Right renal cortex interstitium (tissue), 3 donors: Measurements from ENCODE around the gene SEZ6L2. TPM values are rescaled to one million over a fixed set of nuclear protein-coding genes. Genes with fewer than 3 reads are reported as not detected.
"Not testable (repeated sequence)": the region's sequence is repeated elsewhere in the genome, so short reads cannot be mapped to it uniquely, and the experiment has no call there.

ENCODE experiments used
- DNase-seq, 3 donors: peaks; one replicate each; pipeline ENCODE4 v3.0.0-alpha.2; 2013; ENCODE audit warnings: low read depth in 3 of 3, low spot score in 2 of 3
- polyA plus RNA-seq, 3 donors: library from polyadenylated mRNA; unstranded; fragments of 120-200 nt; gene quantifications; one replicate each; pipeline ENCODE4 v1.2.1, GENCODE V29; 2013; ENCODE audit not compliant: insufficient read length in 3 of 3

Gene SEZ6L2
- polyA plus RNA-seq, 3 donors = 9.0 to 10.8 (median 9.5) TPM

DNA sequence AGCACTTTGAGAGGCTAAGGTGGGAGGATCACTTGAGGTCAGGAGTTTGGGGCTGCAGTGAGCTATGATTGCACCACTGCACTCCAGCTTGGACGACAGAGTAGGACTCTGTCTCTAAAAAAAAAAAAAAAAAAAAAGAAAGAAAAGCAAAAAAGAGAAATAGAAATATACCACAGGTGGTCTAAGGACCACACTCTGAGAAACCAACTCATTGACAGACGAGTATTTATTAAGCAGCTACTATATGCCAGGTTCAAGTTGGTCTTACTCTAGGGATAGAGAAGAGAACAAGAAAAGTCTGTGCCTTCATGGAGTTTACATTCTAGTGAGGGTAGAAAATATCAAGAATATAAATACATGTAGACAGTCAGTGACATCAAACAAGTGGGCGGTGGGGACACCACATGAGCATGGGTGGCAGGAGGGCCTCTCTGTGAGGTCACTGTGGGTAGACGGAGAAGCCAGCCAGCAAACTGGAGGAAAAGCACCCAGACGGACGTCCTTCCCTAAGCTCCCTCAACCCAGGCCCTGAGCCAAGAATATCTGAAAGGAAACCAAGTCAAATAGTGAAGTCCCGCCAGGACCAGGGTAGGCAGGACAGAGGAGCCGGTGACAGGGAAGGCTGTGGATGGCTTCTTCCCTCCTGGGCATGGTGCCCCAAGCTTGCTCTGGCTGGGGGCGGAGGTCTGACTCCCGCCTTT, 41.1 kb downstream of the SEZ6L2 start:
- no peak for DNase-seq

- no peak for DNase-seq
Observed at GRCh38 chr16:29857133-29857760, 42.1 kb downstream of the SEZ6L2 start.

- DNase-seq = no peak
Observed at GRCh38 chr16:29854520-29855100, 44.7 kb downstream of the SEZ6L2 start.

DNA sequence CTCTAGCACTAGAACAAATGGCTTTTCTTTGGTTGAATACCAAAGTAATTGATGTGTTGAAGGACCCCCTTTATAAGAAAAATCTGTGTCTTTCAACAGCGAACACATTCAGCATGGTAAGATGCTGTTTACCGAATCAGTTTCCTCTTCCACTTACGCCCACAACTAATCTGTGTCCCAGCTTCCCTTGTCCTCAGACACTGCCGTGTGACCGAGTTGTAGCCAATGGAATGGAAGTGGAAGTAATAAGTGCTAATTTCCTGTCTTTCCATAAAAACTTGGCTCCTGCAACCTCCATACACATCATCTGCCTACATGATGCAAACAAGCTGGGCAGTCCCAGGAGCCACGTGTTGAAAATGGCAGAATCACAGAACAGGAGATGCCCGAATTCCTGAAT, 46.7 kb downstream of the SEZ6L2 start:
- DNase-seq = no peak

GRCh38 chr16:29850998-29851397, 48.4 kb downstream of the SEZ6L2 start:
- no peak for DNase-seq

DNA sequence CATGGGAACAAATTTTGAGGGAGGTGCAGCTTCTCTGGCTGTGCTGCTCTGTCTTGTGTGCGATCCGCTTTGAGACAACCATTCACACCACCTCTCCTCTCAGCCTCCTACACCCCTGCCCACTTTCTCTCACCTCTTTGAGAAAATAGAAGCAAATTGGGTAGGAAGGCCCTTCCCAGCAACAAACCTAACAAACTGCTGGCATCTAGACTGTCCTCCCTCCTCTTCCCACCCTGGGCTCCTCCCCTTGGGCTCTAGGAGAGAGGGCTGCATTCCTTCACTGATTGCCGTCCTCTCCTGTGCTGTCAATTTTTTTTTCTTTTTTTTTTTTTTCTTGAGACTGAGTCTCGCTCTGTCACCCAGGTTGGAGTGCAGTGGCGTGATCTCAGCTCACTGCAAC, 49.8 kb downstream of the SEZ6L2 start:
- no peak for DNase-seq

DNA sequence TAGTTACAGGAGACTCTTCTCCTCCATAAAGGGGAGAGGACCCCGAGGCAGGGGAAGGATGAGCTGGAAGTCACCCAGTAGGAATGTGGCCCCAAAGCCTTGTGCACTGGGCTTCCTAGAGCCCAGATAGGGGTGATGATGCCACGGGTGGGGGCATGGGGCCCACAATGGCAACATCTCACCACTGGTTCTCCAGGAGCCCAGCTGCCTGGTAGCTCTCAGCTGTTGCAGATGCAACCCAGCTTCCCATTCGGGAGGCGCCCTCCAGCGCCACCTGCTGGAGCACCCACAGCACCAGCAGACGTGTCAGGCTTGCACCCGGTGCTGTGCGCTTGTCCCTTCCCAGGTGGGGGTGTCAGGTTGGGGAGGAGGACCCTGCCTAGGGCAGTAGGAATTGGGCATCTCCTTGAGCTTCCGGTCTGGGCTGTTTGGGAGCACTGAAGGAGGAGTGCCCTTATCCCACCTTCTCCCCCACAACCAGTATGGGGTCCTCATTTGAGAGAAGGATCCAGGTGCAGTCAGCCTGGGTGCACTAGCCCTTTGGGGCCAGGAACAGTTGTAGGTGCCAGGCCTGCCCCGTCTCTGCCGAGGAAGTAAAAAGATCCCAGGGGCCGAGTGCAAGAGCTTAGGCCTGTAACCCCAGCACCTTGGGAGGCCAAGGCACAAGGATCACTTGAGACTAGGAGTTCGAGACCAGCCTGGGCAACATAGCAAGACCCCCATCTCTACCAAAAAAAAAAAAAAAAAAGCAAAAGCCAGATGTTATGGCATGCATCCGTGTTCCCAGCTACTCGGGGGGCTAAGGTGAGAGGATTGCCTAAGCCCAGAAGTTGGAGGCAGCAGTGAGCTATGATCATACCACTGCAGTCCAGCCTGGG, 50.7 kb downstream of the SEZ6L2 start:
- no peak for DNase-seq

DNA sequence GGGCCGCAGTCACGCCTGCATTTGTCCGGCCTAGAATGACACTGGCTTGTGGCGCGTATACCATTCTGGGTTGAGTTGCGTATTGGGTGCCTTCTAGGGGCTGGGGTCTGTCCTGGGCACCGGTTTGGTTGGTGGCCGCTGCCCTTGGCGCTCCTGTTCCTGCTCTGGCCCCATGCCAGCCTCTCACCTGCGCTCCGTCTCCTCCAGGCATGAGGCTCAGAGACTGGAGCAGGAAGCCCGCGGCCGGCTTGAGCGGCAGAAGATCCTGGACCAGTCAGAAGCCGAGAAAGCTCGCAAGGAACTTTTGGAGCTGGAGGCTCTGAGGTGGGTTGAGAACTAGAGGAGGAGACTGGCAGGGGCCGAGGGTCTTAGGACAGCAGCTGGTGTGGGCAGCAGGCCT, 53.7 kb downstream of the SEZ6L2 start:
- DNase-seq = no peak

- no peak for DNase-seq
Observed at GRCh38 chr16:29844575-29845331, 54.6 kb downstream of the SEZ6L2 start.

DNA sequence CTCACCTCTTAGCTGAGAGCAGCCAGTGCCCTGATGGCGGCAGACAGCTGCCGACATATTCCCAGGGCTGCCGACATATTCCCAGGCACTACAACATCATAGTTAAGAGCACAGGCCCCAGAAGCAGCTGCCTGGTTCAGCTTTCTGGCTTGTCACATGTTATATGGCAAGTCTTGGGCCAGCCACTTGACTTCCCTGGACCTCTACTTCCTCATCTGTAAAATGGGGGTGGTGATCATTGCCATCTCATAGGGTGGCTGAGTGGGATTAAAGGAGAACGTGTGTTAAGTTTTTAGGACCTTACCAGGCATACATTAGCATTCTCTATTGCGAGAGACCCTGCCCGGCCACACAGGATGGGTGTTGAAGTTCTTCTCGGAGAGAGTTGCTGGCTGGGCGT, 55.4 kb downstream of the SEZ6L2 start:
- no peak for DNase-seq

GRCh38 chr16:29842732-29843346, 56.5 kb downstream of the SEZ6L2 start:
- DNase-seq = no peak

DNA sequence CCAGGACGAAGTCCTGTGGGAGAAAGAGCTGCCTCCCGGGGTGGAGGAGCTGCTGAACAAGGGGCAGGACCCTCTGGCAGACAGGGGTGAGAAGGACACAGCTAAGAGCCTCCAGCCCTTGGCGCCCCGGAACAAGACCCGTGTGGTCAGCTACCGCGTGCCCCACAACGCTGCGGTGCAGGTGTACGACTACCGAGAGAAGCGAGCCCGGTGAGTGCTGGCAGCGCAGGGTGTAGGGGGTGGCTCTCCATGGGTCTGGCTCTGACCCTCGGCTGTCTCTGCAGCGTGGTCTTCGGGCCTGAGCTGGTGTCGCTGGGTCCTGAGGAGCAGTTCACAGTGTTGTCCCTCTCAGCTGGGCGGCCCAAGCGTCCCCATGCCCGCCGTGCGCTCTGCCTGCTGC, 57.7 kb downstream of the SEZ6L2 start:
- no peak for DNase-seq

DNA sequence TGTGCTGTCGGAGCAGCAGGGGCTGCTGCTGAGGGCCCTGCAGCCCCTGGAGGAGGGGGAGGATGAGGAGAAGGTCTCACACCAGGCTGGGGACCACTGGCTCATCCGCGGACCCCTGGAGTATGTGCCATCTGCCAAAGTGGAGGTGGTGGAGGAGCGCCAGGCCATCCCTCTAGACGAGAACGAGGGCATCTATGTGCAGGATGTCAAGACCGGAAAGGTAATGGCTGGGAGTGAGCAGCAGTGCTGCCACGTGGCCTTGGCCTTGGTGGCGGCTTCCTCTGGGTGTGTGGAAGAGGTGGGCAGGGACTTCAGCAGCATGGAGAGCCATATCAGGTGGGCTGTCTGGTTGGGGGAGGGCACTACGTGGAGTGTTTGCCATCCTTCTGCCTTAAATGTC, 59.1 kb downstream of the SEZ6L2 start:
- DNase-seq = no peak

- no peak for DNase-seq
Observed at GRCh38 chr16:29839822-29840221, 59.5 kb downstream of the SEZ6L2 start.

DNA sequence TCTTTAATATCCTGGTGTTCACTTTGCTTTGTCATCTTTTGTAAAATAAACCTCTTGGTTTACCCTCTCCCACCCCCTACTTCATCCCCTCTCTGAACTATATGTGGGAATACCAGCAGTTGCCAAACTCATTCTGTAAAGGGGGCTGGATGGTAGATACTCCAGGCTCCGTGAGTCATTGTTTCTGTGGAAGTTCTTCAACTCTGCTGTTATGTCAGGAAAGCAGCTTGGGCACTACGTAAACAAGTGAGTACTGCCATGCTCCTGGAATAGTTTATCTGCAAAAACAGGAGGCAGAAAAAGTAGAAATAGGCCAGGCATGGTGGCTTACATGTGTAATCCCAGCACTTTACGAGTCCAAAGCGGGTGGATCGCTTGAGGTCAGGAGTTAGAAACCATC, 61.5 kb downstream of the SEZ6L2 start:
- DNase-seq = no peak

- DNase-seq = no peak
Observed at GRCh38 chr16:29836623-29837022, 62.7 kb downstream of the SEZ6L2 start.

DNA sequence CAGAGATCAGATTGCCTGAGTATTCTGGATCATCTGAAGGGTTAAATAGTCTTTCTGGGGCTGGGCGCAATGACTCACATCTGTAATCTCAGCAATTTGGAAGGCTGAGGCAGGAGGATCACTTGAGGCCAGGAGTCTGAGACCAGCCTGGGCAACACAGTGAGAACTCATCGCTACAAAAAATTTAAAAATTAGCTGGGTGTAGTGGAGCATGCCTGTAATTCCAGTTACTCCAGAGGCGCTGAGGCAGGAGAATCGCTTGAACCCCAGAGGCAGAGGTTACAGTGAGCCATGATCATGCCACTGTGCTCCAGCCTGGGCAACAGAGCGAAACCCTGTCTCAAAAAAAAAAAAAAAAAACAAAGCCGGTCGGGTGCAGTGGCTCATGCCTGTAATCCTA, 63.4 kb downstream of the SEZ6L2 start:
- DNase-seq = no peak

GRCh38 chr16:29834079-29834478, 65.3 kb downstream of the SEZ6L2 start:
- DNase-seq = no peak

DNA sequence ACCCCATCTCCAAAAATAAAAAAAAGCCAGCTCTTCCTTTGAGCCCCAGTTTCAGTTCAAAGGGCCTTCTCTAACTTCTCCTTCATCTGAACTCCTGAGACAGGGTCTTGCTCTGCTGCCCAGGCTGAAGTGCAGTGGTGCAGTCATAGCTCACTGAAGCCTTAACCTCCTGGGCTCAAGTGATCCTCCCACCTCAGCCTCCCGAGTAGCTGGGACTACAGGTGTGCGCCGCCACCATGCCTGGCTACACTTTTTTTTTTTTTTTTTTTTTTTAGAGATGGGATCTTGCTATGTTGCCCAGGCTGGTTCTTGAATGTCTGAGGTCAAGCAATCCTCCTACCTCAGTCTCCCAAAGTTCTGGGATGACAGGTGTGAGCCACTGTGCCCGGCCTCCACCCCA, 66.1 kb downstream of the SEZ6L2 start:
- not testable (repeated sequence) for DNase-seq

DNA sequence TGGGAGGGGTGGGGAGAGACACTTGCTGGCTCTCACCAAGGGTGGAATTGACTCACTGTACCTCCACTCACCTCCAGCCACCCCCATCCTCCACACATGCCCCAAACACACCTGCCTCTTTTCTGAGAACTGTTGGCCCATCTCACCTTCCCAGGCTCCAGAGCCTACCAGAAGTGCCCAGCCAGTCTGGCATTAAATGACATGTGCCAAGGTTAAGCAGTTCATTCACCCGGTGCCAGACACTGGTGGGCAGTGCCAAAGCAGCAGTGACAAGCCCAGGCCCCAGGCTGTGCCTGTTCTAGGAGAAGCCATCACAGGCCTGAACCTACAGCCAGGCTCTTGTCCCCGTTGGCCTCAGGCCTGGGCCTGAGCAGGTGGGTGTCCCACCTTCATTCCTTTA, 67.9 kb downstream of the SEZ6L2 start:
- DNase-seq = no peak
